Fibroblast of the aortic adventitia (primary cell): ENCODE results near the gene DISP3. TPM values are rescaled to one million over a fixed set of nuclear protein-coding genes. Genes with fewer than 3 reads are reported as not detected.
"Not testable (repeated sequence)": the region's sequence is repeated elsewhere in the genome, so short reads cannot be mapped to it uniquely, and the experiment has no call there.

Source experiments
- DNase-seq: peaks from one replicate; pipeline ENCODE4 v3.0.0-alpha.2; 2010; ENCODE audit warnings: low read depth
- H3K4me3 ChIP-seq: 2 replicates; pipeline ENCODE4 v1.5.1; 2011; ENCODE audit warnings: low read depth, mild to moderate bottlenecking, control low read depth, low read length, moderate library complexity
- total RNA-seq: library from RNA; depleted of rRNA; stranded (reverse); fragments of >200 nt; gene quantifications from 2 replicates; pipeline ENCODE4 v1.2.3, GENCODE V29; 2012; ENCODE audit warnings: low replicate concordance
- TF ChIP-seq, protein P1 (sequence below): IDR thresholded peaks from 2 replicates; pipeline ENCODE4 v1.5.1; 2011; ENCODE audit warnings: mild to moderate bottlenecking, low read length, control low read depth, inconsistent platforms; ENCODE audit not compliant: insufficient read depth

DISP3 gene
- total RNA-seq, 1 donor = not detected

GRCh38 chr1:11573116-11573692 is 94.2 kb downstream of the DISP3 start:
- TF ChIP-seq, protein P1, sequence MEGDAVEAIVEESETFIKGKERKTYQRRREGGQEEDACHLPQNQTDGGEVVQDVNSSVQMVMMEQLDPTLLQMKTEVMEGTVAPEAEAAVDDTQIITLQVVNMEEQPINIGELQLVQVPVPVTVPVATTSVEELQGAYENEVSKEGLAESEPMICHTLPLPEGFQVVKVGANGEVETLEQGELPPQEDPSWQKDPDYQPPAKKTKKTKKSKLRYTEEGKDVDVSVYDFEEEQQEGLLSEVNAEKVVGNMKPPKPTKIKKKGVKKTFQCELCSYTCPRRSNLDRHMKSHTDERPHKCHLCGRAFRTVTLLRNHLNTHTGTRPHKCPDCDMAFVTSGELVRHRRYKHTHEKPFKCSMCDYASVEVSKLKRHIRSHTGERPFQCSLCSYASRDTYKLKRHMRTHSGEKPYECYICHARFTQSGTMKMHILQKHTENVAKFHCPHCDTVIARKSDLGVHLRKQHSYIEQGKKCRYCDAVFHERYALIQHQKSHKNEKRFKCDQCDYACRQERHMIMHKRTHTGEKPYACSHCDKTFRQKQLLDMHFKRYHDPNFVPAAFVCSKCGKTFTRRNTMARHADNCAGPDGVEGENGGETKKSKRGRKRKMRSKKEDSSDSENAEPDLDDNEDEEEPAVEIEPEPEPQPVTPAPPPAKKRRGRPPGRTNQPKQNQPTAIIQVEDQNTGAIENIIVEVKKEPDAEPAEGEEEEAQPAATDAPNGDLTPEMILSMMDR = no peak
- DNase-seq = no peak
- H3K4me3 ChIP-seq = no peak overlapping the region

DNA sequence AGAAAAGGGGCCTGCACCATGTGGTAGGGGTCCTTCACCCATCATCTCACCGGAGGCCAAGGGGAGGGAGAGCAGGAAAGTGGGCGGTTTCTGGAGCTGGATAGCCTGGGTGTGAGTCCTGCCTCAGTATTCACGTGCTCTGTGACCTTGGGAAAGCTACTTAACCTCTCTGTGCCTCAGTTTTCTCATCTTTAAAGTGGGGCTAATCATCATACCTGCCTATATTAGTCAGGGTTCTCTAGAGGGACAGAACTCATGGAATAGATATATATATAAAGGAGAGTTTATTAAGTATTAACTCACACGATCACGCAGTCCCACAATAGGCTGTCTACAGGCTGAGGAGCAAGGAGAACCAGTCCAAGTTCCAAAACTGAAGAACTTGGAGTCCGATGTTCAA is 96.6 kb downstream of the DISP3 start:
- H3K4me3 ChIP-seq = no peak overlapping the region
- no peak for DNase-seq
- TF ChIP-seq, protein P1 = no peak

DNA sequence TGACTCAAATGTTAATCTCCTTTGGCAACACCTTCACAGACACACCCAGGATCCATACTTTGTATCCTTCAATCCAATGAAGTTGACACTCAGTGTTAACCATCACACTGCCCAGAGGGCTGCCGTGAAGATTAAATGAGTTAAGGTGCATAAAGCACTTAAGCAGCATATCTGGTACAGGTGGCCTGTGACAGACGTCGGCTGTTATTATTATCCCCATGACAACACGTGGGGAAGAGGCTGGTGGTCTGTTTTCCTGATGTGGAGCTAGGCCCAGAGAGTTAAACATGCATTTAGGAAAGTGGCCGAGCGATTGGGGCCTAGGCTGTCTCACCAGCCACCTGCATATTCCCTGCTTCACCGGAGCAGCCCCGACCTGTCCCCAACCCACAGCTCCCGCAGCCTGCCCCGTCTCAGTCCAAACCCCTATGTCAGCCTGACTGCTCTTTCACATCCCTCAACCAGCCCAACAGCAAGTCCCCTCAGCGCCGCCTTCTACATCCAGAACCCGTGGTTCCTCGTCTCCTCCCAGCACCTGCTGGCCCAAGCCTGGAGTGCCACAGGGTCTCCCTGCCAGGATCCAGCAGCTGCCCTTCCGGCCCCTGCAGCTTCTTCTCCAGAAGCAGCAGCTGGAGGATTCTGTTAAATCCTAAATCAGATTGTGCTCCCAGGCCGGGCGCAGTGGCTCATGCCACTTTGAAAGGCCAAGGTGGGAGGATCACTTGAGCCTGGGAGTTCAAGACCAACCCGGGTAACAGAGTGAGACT is 97.3 kb downstream of the DISP3 start:
- TF ChIP-seq, protein P1 = no peak
- DNase-seq = no peak
- H3K4me3 ChIP-seq = no peak overlapping the region

- DNase-seq = no peak
- H3K4me3 ChIP-seq = no peak overlapping the region
- TF ChIP-seq, protein P1 = no peak
These were observed 99.0 kb downstream of the DISP3 start for GRCh38 chr1:11578004-11578403.

DNA sequence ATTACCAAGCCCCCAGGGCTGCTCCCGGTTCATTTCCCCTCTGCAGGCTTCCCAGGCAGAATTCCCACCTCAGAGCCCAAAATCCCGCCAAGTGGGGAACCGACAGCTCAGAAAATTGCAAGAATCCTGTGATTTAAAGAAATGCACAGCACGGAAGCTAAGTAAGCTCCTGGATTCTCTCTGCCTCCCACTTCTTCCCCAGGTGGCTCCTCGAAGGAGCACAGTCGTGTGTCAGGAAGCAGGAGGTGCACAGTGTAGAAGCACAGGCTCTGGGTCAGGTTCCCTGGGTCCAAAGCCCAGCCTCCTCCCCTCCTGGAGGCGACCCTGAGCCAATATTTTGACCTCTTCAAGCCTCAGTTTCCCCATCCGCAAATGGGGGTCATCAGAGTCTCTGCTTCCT is 100.6 kb downstream of the DISP3 start:
- TF ChIP-seq, protein P1 = no peak
- no peak for DNase-seq
- H3K4me3 ChIP-seq = no peak overlapping the region

GRCh38 chr1:11580049-11580448 is 101.1 kb downstream of the DISP3 start:
- DNase-seq, H3K4me3 ChIP-seq: not testable (repeated sequence)

GRCh38 chr1:11581445-11581991 is 102.6 kb downstream of the DISP3 start:
- DNase-seq = no peak
- TF ChIP-seq, protein P1 = no peak
- no peak overlapping the region for H3K4me3 ChIP-seq
